OCI-LY1 (cell line): ENCODE data around the gene GSTP1.

Experiments used
- CTCF ChIP-seq: fragments of 200-600 bp; sonication (generic), shearing (Covaris generic); IDR thresholded peaks from 2 replicates; pipeline ENCODE4 v1.5.1; 2017; ENCODE audit warnings: mild to moderate bottlenecking, antibody characterized with exemption, low read length, moderate library complexity, mixed read lengths
- EZH2 ChIP-seq: fragments of 200-600 bp; sonication (generic), shearing (Covaris generic); IDR thresholded peaks from 2 replicates; pipeline ENCODE4 v1.8.0; 2017; ENCODE audit warnings: borderline replicate concordance, mixed run types, mild to moderate bottlenecking, antibody characterized with exemption, low read length, moderate library complexity, mixed read lengths

- TF ChIP-seq CTCF: no peak
- TF ChIP-seq EZH2: no peak
These were observed 43.4 kb downstream of the GSTP1 start for GRCh38 chr11:67626970-67627369.
